K562 (cell line): ENCODE measurements around the gene RPP25.

ENCODE experiments used
- CTCF ChIP-seq, 3 experiments: IDR thresholded peaks in 2 of 3; conservative IDR thresholded peaks in 1 of 3; 2 replicates each; pipeline ENCODE4 v1.5.1; 2011 to 2012; ENCODE audit warnings: low read length in 3 of 3, mild to moderate bottlenecking in 3 of 3, control low read depth in 2 of 3, improper control_type of control experiment in 1 of 3, inconsistent platforms in 1 of 3, low read depth in 1 of 3, mixed read lengths in 1 of 3, moderate library complexity in 1 of 3; ENCODE audit not compliant: insufficient read depth in 2 of 3
- ERF ChIP-seq: fragments of 450-650 bp; formaldehyde crosslinking; IDR thresholded peaks from 2 replicates; pipeline ENCODE4 v1.4.0; 2020; ENCODE audit warnings: mild to moderate bottlenecking, mixed read lengths
- EZH2 ChIP-seq: IDR thresholded peaks from 2 replicates; pipeline ENCODE4 v1.6.1; 2012; ENCODE audit warnings: low read depth, mild to moderate bottlenecking, inconsistent platforms, low read length, borderline replicate concordance
- GABPA ChIP-seq: fragments of 200-800 bp; sonication (Bioruptor generic); conservative IDR thresholded peaks from 2 replicates; pipeline ENCODE4 v1.6.1; 2016; ENCODE audit warnings: low read depth, missing genetic modification characterization, missing compliant biosample characterization
- GATA2 ChIP-seq: sonication (generic); formaldehyde crosslinking; IDR thresholded peaks from 2 replicates; pipeline ENCODE4 v1.4.0; 2020; ENCODE audit warnings: mild to moderate bottlenecking, missing genetic modification reagents
- MAX ChIP-seq: sonication (generic); formaldehyde crosslinking; IDR thresholded peaks from 2 replicates; pipeline ENCODE4 v1.9.0; 2022; ENCODE audit warnings: mild to moderate bottlenecking, missing genetic modification reagents
- MYC ChIP-seq, 2 experiments: fragments of 250-450 bp in 1 of 2; sonication (Bioruptor Pico) in 1 of 2; IDR thresholded peaks; 2 replicates each; pipeline versions ENCODE4 v1.5.1 to v1.6.1; 2012 to 2021; ENCODE audit warnings: low read depth in 2 of 2, borderline replicate concordance in 1 of 2, improper control_type of control experiment in 1 of 2, low read length in 1 of 2, mild to moderate bottlenecking in 1 of 2, moderate library complexity in 1 of 2
- REST ChIP-seq, 2 experiments: fragments of 450-650 bp; formaldehyde crosslinking in 1 of 2; IDR thresholded peaks; 2 replicates each; pipeline versions ENCODE4 v1.4.0 to v1.6.1; 2014 to 2020; ENCODE audit warnings: mild to moderate bottlenecking in 2 of 2, borderline replicate concordance in 1 of 2, low read depth in 1 of 2
- RREB1 ChIP-seq: fragments of 250-450 bp; sonication (Bioruptor Pico); IDR thresholded peaks from 2 replicates; pipeline ENCODE4 v1.4.0; 2020
- TAF9B ChIP-seq: fragments of 450-650 bp; IDR thresholded peaks from 2 replicates; pipeline ENCODE4 v1.6.1; 2018; ENCODE audit warnings: mild to moderate bottlenecking; ENCODE audit not compliant: partially characterized antibody
- TFE3 ChIP-seq: fragments of 450-650 bp; formaldehyde crosslinking; IDR thresholded peaks from 2 replicates; pipeline ENCODE4 v1.4.0; 2020; ENCODE audit warnings: mild to moderate bottlenecking, mixed read lengths
- ZNF174 ChIP-seq: fragments of 250-450 bp; sonication (Bioruptor Pico); IDR thresholded peaks from 2 replicates; pipeline ENCODE4 v1.4.0; 2020; ENCODE audit warnings: mild to moderate bottlenecking
- ZNF354B ChIP-seq: fragments of 250-450 bp; sonication (Bioruptor Pico); IDR thresholded peaks from 2 replicates; pipeline ENCODE4 v1.4.0; 2020
- ZNF395 ChIP-seq: fragments of 200-800 bp; sonication (Bioruptor generic); IDR thresholded peaks from 2 replicates; pipeline ENCODE4 v1.6.1; 2017; ENCODE audit warnings: missing genetic modification characterization, missing compliant biosample characterization

- no peak for TF ChIP-seq RREB1 (CRISPR knock-in tag)
- no peak for TF ChIP-seq TFE3 (CRISPR knock-in tag)
- no peak for TF ChIP-seq ZNF395
- no peak for TF ChIP-seq CTCF (IDR thresholded peaks at IDR 0.05 in 2 of 3, conservative IDR thresholded peaks at IDR 0.05 in 1 of 3; ENCODE audit: insufficient read depth in 2 of 3, low read depth in 1 of 3, low read length in 3 of 3)
- no peak for TF ChIP-seq GABPA (tag)
- TF ChIP-seq MAX = no peak
- TF ChIP-seq MYC (IDR thresholded peaks at IDR 0.05; ENCODE audit: low read depth, low read length) = no peak
- TF ChIP-seq MYC (CRISPR knock-in tag; IDR thresholded peaks at IDR 0.05; ENCODE audit: borderline replicate concordance, low read depth) = no peak
- TF ChIP-seq TAF9B = no peak
- TF ChIP-seq ERF (CRISPR knock-in tag) = no peak
- TF ChIP-seq ZNF354B (CRISPR knock-in tag) = no peak
- no peak for TF ChIP-seq REST (IDR thresholded peaks at IDR 0.05; ENCODE audit: borderline replicate concordance)
- TF ChIP-seq REST (CRISPR knock-in tag; IDR thresholded peaks at IDR 0.05; ENCODE audit: low read depth) = no peak
- TF ChIP-seq GATA2 (CRISPR knock-in tag) = no peak
- TF ChIP-seq EZH2 = no peak
- TF ChIP-seq ZNF174 = no peak
Observed at GRCh38 chr15:74978077-74978476, 21.5 kb upstream of the RPP25 start.
